ENCODE measurements around the gene MAN1A2.
A peak's percentile ranks its signal among the peaks of the same experiment; 100 is the strongest.

Gene MAN1A2

GRCh38 chr1:117481410-117481809, 114.2 kb downstream of the MAN1A2 start:
- FAIRE-seq (no peak), DNase-seq (ENCODE audit: low spot score) (no peak)

- FAIRE-seq, result no peak
- DNase-seq (ENCODE audit: low spot score), result no peak
Observed at GRCh38 chr1:117493906-117494305, 126.7 kb downstream of the MAN1A2 start.

GRCh38 chr1:117495068-117495467, 127.8 kb downstream of the MAN1A2 start:
- no peak for FAIRE-seq
- DNase-seq (ENCODE audit: low spot score), result no peak

GRCh38 chr1:117499071-117499470, 131.8 kb downstream of the MAN1A2 start:
- no peak for FAIRE-seq

GRCh38 chr1:117500584-117500983, 133.3 kb downstream of the MAN1A2 start:
- FAIRE-seq (no peak), DNase-seq (ENCODE audit: low spot score) (no peak)

More at GRCh38 chr1:117499071-117499470, 131.8 kb downstream of the MAN1A2 start:
- DNase-seq (ENCODE audit: low spot score), result no peak

GRCh38 chr1:117501281-117501680, 134.0 kb downstream of the MAN1A2 start:
- DNase-seq (ENCODE audit: low spot score) (no peak), FAIRE-seq (no peak)

- DNase-seq (ENCODE audit: low spot score) (no peak), FAIRE-seq (no peak)
Observed at GRCh38 chr1:117511273-117511672, 144.0 kb downstream of the MAN1A2 start.

- FAIRE-seq, result no peak
- peak; percentile 14 for DNase-seq (ENCODE audit: low spot score)
Observed at GRCh38 chr1:117512728-117513321, 145.6 kb downstream of the MAN1A2 start.

GRCh38 chr1:117523111-117523510, 155.9 kb downstream of the MAN1A2 start:
- DNase-seq (ENCODE audit: low spot score) (no peak), FAIRE-seq (no peak)

GRCh38 chr1:117527074-117527473, 159.8 kb downstream of the MAN1A2 start:
- FAIRE-seq (no peak), DNase-seq (ENCODE audit: low spot score) (no peak)

- DNase-seq (ENCODE audit: low spot score) (no peak), FAIRE-seq (no peak)
Observed at GRCh38 chr1:117527566-117528102, 160.4 kb downstream of the MAN1A2 start.

- DNase-seq (ENCODE audit: low spot score) (no peak), FAIRE-seq (no peak)
Observed at GRCh38 chr1:117529683-117530082, 162.4 kb downstream of the MAN1A2 start.

GRCh38 chr1:117531222-117531621, 164.0 kb downstream of the MAN1A2 start:
- DNase-seq (ENCODE audit: low spot score) (no peak), FAIRE-seq (no peak)

GRCh38 chr1:117534995-117535467, 167.8 kb downstream of the MAN1A2 start:
- peak; percentile 67 for DNase-seq (ENCODE audit: low spot score)

GRCh38 chr1:117535821-117536220, 168.6 kb downstream of the MAN1A2 start:
- no peak for DNase-seq (ENCODE audit: low spot score)

More at GRCh38 chr1:117534995-117535467, 167.8 kb downstream of the MAN1A2 start:
- FAIRE-seq, result no peak

GRCh38 chr1:117537291-117537920, 170.2 kb downstream of the MAN1A2 start:
- FAIRE-seq (no peak), DNase-seq (ENCODE audit: low spot score) (no peak)

More at GRCh38 chr1:117535821-117536220, 168.6 kb downstream of the MAN1A2 start:
- no peak for FAIRE-seq

- DNase-seq (ENCODE audit: low spot score), result no peak
- no peak for FAIRE-seq
Observed at GRCh38 chr1:117540532-117540931, 173.3 kb downstream of the MAN1A2 start.

GRCh38 chr1:117541003-117541402, 173.8 kb downstream of the MAN1A2 start:
- DNase-seq (ENCODE audit: low spot score) (no peak), FAIRE-seq (no peak)

GRCh38 chr1:117541585-117541984, 174.3 kb downstream of the MAN1A2 start:
- FAIRE-seq, result no peak
- DNase-seq (ENCODE audit: low spot score), result no peak

GRCh38 chr1:117544509-117545109, 177.4 kb downstream of the MAN1A2 start:
- DNase-seq (ENCODE audit: low spot score), result no peak
- no peak for FAIRE-seq

GRCh38 chr1:117546467-117546866, 179.2 kb downstream of the MAN1A2 start:
- FAIRE-seq, result no peak
- DNase-seq (ENCODE audit: low spot score), result no peak

GRCh38 chr1:117553471-117553870, 186.2 kb downstream of the MAN1A2 start:
- FAIRE-seq (no peak), DNase-seq (ENCODE audit: low spot score) (no peak)

Measured in urothelium cell line (cell line).